ENCODE measurements around the gene PATJ.

DNA sequence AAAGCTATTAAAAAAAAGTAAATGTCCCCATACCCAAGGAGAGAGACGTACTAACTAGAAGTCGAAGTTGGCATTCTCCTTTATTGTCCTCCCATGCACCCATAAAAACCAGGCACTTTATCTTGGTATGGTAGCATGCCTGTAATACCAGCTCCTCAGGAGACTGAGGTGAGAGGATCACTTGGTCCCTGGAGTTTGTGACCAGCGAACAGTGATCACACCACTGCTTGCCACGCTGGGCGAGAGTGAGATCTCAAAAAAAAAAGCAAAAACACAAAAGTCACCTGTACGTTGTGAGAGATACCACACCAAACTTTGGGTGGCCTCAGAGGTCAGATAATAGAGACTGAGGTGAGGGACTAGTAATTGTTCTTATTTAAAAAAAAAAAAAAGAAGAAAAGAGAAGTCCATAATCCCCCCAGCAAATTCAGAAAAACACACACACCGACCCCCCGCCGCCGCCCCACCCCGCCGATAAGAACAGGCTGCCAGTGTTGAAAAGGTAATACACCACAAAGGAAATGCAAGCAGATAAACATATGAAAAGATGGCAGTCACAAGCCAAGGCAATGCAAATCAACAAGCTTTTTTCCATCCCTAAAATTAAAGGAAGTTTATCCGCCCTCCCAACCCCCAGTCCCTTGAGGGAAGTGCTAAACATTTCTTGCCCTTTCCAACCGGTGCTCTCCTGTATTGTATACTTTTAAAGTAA lies 455.9 kb downstream of the PATJ start:
- no peak for TF ChIP-seq POLR2A (IDR thresholded peaks at IDR 0.05; ENCODE audit: borderline replicate concordance, extremely low read depth, insufficient read depth, insufficient read length)
- TF ChIP-seq, protein P1, sequence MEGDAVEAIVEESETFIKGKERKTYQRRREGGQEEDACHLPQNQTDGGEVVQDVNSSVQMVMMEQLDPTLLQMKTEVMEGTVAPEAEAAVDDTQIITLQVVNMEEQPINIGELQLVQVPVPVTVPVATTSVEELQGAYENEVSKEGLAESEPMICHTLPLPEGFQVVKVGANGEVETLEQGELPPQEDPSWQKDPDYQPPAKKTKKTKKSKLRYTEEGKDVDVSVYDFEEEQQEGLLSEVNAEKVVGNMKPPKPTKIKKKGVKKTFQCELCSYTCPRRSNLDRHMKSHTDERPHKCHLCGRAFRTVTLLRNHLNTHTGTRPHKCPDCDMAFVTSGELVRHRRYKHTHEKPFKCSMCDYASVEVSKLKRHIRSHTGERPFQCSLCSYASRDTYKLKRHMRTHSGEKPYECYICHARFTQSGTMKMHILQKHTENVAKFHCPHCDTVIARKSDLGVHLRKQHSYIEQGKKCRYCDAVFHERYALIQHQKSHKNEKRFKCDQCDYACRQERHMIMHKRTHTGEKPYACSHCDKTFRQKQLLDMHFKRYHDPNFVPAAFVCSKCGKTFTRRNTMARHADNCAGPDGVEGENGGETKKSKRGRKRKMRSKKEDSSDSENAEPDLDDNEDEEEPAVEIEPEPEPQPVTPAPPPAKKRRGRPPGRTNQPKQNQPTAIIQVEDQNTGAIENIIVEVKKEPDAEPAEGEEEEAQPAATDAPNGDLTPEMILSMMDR (IDR thresholded peaks at IDR 0.05 in 2 of 3, conservative IDR thresholded peaks at IDR 0.05 in 1 of 3; ENCODE audit: borderline replicate concordance in 1 of 3, insufficient read depth in 1 of 3, low read depth in 2 of 3, low read length in 2 of 3) = no peak
- TF ChIP-seq CEBPB (IDR thresholded peaks at IDR 0.05; ENCODE audit: low read depth) = no peak
- TF ChIP-seq SP1 (IDR thresholded peaks at IDR 0.05; ENCODE audit: low read depth) = no peak
- TF ChIP-seq SRF (IDR thresholded peaks at IDR 0.05; ENCODE audit: low read depth) = no peak
- no peak for TF ChIP-seq EZH2phosphoT487 (IDR thresholded peaks at IDR 0.05; ENCODE audit: borderline replicate concordance)
- TF ChIP-seq, protein P2, sequence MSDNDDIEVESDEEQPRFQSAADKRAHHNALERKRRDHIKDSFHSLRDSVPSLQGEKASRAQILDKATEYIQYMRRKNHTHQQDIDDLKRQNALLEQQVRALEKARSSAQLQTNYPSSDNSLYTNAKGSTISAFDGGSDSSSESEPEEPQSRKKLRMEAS (IDR thresholded peaks at IDR 0.05) = no peak
- no peak for TF ChIP-seq YY1 (IDR thresholded peaks at IDR 0.05; ENCODE audit: extremely low read depth, insufficient replicate concordance, low read depth, low read length)
- TF ChIP-seq POLR2AphosphoS5 (IDR thresholded peaks at IDR 0.05; ENCODE audit: low read depth, low read length) = no peak
- no peak for TF ChIP-seq EZH2 (IDR thresholded peaks at IDR 0.05)
